ENCODE data around the gene ROR2. TPM values are rescaled to one million over a fixed set of nuclear protein-coding genes. Genes with fewer than 3 reads are reported as not detected.

ROR2 gene
- total and polyA plus RNA-seq, 2 donors (not counting 3 experiments of a cell fraction or from before 2014, with no cell fraction given): not detected

DNA sequence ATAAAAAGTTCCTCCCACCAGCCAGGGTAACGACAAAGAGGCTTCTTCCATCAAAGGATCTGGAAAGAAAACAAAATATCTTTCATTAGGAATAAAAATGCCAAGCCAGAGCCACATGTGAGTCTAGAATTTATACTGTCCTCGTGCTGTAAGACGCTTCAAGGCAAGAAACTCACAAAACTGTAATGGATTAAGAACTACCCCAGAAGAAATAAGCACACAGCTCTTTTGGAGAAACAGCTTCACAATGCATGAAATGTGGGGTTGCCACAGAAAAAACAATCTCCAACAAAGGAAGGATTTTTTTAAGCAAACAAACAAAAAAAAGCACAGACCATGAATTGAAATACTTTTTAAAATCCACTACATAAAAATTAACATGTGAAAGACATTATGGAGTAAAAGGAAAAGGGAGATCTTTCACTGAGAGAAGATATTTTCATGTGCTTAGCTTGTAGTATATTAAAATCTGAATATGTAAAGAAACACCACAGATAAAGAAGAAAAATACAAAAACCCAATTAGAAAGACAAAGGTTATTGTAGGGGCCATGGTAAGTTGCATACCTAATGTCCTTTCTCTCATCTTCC, 385.9 kb downstream of the ROR2 start:
- no peak for TF ChIP-seq POLR2AphosphoS5 (IDR thresholded peaks at IDR 0.05; ENCODE audit: insufficient read depth, low read depth, low read length)
- no peak for TF ChIP-seq CTCF (IDR thresholded peaks at IDR 0.05; ENCODE audit: extremely low read depth in 1 of 2, insufficient read depth in 1 of 2, low read depth in 1 of 2, low read length in 2 of 2)
- TF ChIP-seq GATA2 (IDR thresholded peaks at IDR 0.05; ENCODE audit: insufficient read depth, insufficient read length, low read depth, low read length): no peak
- TF ChIP-seq JUN (IDR thresholded peaks at IDR 0.05; ENCODE audit: borderline replicate concordance, insufficient read depth, insufficient read length, low read depth): no peak
- no peak for TF ChIP-seq POLR2A (IDR thresholded peaks at IDR 0.05; ENCODE audit: low read depth, low read length)
- no peak for TF ChIP-seq MYC (IDR thresholded peaks at IDR 0.05; ENCODE audit: low read depth, low read length)
- no peak for TF ChIP-seq MAX (IDR thresholded peaks at IDR 0.05; ENCODE audit: insufficient read depth, insufficient read length)
- H3K9me3 ChIP-seq (replicated peaks; ENCODE audit: control insufficient read depth, insufficient read depth, low read length): no peaks in the 10 kb centered on the region
- no peaks in the 10 kb centered on the region for H3K27me3 ChIP-seq (ENCODE audit: control insufficient read depth in 2 of 2, insufficient read depth in 2 of 2, low read length in 2 of 2)
- DNase-seq (ENCODE audit: low read depth, low spot score) (no peak), FAIRE-seq (no peak)
- no peaks in the 10 kb centered on the region for H3K36me3 ChIP-seq (ENCODE audit: control insufficient read depth in 2 of 2, extremely low read depth in 1 of 2, insufficient read depth in 2 of 2, low read length in 2 of 2)
- dilution Hi-C loops (cut with MboI; ENCODE audit: extremely low pct_ligation_motif_present, low sequenced_read_pairs) (no loop called here), intact Hi-C loops (cut with micrococcal nuclease) (no loop called here)
- ChIA-PET POLR2A (no interaction called here), CTCF (no interaction called here)
- H3K9ac ChIP-seq (replicated peaks; ENCODE audit: extremely low read depth, insufficient read depth, low read length): no peak overlapping the region
- no peaks in the 10 kb centered on the region for H3K79me2 ChIP-seq (ENCODE audit: control insufficient read depth, insufficient read depth, low read length)
- H3K4me1 ChIP-seq (ENCODE audit: control insufficient read depth, extremely low read depth, insufficient read depth, low read length): no peaks in the 10 kb centered on the region
- no peak overlapping the region for H2AFZ ChIP-seq (ENCODE audit: low read depth, low read length)
- no peaks in the 10 kb centered on the region for H4K20me1 ChIP-seq (replicated peaks; ENCODE audit: control insufficient read depth, extremely low read depth, insufficient read depth, low read length)
- no peaks in the 10 kb centered on the region for H3K9me1 ChIP-seq (replicated peaks; ENCODE audit: control insufficient read depth, extremely low read depth, insufficient read depth, low read length)
- BruUV-seq (replicated peaks): no TSS peak
- H3K4me2 ChIP-seq (ENCODE audit: insufficient read depth, low read length): no peak overlapping the region
- H3K27ac ChIP-seq (ENCODE audit: insufficient read depth, low read depth, low read length): no peak overlapping the region
- no peak overlapping the region for H3K4me3 ChIP-seq (replicated peaks in 1 of 3; ENCODE audit: insufficient read depth in 1 of 3, low read depth in 1 of 3, low read length in 3 of 3)

All from endothelial cell of umbilical vein (primary cell).